GM21529 (cell line): ENCODE results near the gene CTRB1.
"Not testable (repeated sequence)": the region's sequence is repeated elsewhere in the genome, so short reads cannot be mapped to it uniquely, and the experiment has no call there.

Experiments used
- ATAC-seq: cut with Tn5 transposase; IDR thresholded peaks from one replicate; pipeline ENCODE4 v1.9.1; 2021; ENCODE audit not compliant: unreplicated experiment

CTRB1 gene

DNA sequence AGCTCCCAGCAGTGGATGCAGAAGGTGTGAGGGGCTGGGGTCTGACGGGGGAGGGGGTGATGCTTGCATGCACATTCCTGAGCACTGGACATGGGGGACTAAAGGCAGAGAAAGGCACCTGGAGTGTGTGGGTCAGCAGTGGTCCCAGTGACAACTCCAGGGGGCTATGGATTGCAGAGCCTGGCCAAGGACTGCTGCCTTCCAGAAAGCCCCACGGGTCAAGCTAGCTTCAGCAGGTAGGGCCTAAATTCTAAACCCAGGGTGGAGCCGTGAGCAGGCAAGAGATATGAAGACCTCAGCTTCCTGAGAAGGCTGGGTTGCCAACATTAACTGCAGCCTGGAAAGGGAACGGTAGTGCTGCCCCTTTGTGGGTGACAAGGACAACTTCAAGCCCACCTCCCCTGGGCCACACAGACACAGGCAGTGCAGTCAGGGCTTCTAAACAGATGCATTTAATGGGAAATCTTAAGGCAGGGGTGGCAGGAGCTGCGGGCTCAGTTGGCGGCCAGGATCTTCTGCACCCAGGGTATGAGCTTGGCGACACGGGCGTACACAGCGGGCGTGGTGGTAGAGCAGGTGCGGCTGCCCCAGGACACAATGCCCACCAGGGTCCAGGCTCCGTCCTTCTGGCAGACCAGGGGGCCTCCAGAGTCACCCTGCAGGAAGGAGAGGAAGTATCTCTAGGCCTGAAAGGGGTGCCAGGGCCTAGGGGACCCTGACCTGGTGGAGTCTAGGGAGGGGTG lies 14.9 kb upstream of the CTRB1 start:
- no peak for ATAC-seq

DNA sequence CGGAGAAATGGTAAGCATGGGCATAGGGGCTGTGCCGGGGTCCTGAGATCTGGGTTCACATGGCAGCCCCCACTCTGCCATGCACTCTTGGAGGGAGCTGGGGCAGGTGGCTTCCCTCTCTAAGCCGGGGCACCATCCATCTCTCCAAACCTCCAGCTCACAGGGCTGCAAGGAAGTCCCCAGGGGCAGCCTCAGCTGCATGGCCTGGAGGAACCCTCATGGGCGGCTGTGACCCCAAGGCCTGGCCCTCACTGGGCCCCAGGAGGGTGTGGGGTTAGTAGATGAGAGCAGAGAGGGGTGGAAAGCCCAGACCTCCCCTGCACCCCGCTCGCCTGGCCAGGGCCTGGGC lies 14.4 kb upstream of the CTRB1 start:
- no peak for ATAC-seq

DNA sequence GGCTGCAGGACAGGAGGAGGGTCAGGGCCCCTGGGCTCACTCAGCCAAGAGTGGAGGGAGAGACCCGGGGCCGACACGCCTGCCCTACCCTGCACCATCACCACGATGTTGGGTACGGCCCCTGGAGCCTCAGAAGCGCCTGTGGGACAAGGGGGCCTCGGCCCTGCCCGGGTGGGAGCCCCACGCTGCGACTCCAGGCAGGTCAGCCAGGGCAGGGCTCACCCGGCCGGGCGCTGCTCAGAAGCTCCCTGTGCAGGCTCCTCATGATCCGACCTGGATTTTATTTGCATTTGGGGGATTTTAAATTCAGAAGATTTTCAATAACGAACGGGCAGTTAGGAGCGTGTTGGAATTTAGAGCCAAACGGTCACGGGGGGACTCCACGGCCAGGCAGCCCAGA lies 13.9 kb upstream of the CTRB1 start:
- ATAC-seq: not testable (repeated sequence)

- not testable (repeated sequence) for ATAC-seq
These were observed 13.3 kb upstream of the CTRB1 start for GRCh38 chr16:75205438-75205837.

DNA sequence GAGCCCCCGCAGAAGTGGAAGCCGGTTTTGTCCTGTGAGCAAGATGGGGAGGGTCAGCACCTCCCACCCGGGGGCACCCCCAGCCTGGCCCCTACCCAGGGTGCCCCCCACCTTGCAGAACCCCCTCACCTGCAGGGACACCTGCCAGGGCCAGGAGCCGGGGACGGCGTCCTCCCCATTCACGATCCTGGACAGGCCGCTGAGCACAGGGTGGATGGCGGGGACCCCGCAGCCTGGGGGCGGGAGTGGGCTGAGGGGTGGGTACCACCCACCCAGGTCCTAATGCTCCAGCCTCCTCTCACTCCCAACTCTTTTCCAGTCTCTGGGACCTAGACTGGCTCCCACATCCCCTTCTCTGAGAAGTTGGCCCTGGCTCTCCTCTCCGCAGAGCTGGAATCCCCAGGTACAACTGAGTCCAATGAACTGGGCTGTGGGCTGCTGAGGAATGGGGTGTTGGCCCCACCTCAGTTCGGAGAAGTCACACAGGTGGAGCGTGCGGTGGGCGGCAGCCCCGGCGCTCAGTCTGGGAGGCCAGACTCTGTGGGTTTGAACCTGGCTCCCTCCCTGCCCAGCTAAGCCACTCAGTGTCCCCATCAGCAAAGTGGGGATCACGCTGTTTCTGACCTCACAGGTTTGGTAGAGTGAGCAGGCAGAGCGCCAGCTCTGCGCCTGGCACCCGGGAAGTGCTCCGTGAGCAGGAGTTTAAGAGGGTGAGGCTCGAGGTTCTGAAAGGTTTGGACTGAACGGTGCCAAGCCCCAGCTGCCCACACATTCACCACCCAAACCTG lies 12.6 kb upstream of the CTRB1 start:
- peak; percentile 30 for ATAC-seq

DNA sequence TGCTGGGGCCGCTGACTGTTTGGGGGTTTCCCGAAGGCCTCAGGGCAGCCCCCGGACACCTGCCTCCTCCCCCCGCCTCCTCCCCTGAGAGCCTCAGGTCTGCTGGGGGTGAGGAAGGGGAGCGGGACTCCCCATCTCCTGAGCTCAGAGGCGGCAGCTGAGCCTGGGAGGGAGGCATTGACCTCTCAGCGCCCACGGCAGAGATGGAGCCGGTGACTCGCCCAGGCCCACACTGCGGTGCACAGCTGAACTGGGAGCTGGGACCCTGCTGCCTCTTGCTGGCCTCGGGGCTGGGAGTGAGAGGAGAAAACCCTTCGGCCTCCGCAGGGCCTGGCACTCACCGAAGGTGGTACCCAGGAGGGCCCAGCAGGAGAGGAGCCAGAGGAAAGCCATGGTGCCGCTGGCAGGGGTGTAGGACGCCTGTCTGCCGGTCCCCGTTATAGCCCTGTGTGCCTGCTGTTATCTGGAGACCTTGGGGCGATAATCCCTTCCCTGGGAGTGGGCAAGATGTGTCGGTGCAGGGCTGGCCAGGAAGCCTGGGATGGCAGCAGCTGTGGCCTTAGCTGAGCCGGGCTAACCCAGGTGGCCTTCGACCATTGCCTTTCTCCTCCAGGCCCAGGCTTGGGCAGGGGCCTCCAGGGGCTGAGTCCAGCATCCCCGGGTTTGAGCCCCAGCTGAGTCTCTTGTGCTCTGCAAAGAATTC lies 11.9 kb upstream of the CTRB1 start, which contains the start of gene CTRB2:
CTRB2 (minus strand) TSS at position 413 of the 703 bp plus-strand sequence; CDS start at position 393, 20 bp downstream.
- ATAC-seq: peak; percentile 48

GRCh38 chr16:75207831-75208230 lies 11.0 kb upstream of the CTRB1 start:
- ATAC-seq: no peak

- no peak for ATAC-seq
These were observed 10.5 kb upstream of the CTRB1 start for GRCh38 chr16:75208242-75208825.

- no peak for ATAC-seq
These were observed 9.8 kb upstream of the CTRB1 start for GRCh38 chr16:75208861-75209505.

DNA sequence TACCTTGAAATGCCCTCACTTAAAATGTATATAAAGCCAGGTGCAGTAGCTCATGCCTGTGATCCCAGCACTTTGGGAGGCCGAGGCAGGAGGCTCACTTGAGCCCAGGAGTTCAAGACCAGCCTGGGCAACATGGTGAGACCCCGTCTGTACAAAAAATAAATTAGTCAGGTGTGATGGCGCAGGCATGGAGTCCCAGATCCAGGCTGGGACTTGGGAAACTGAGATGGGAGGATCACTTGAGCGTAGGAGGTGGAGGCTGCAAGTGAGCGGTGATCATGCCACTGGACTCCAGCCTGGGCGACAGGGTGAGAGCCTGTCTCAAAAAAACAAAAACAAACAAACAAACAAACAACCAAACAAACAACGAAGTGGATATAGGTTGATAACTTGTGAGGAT lies 9.3 kb upstream of the CTRB1 start:
- ATAC-seq: not testable (repeated sequence)

- ATAC-seq: no peak
These were observed 8.8 kb upstream of the CTRB1 start for GRCh38 chr16:75209944-75210343.

DNA sequence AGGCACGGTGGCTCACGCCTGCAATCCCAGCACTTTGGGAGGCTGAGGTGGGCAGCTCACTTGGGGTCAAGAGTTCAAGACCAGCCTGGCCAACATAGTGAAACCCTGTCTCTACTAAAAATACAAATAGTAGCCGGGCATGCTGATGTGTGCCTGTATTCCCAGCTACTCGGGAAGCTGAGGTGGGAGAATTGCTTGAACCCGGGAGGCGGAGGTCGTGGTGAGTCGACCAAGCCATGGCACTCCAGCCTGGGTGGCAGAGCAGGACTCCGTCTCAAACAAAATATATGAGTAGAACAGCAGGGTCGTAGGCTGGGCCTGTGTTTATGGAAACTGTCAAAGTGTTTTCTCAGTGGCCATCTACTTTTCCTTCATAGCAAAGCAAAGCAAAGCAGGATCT lies 7.5 kb upstream of the CTRB1 start:
- ATAC-seq: not testable (repeated sequence)

- ATAC-seq: no peak
These were observed 2.7 kb upstream of the CTRB1 start for GRCh38 chr16:75216127-75216526.

- ATAC-seq: no peak
These were observed 2.2 kb upstream of the CTRB1 start for GRCh38 chr16:75216576-75216975.

DNA sequence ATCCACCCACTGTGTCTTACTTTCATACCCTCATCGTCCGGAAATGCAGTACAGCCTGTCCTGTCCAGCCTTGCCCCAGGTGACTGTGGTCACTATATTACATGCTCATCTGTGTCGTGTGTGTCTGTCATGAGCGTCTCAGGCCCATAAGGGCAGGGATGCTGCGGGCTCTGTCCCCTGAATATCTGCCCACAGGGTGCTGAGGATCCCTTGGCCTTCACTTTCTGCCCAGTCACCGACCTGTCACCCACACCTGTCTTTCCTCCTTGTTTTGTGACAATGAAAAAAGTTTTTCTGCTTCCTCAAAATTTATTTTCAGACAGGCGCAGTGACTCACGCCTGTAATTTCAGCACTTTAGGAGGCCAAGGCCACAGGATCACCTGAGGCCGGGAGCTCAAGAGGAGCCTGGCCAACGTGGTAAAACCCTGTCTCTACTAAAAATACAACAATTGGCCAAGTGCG lies 1.4 kb upstream of the CTRB1 start:
- ATAC-seq: no peak

DNA sequence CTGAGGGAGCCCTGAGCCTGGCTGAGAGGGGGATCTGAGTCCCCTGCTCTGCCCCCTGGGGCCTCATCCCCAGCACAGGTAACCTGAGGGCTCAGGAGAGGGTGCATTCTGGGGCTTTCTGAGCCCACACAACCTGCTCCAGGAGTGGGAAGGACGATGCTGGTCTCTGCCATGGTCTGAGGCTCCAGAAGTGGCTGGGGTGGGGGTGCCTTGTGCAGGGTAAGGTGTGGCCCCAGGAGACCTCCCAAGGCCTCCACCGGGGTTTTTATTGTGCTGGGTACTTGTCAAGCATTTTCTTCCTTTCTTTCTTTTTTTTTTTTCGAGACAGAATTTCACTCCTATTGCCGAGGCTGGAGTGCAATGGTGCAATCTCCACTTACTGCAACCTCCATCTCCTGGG lies 300 bp downstream of the CTRB1 start:
- ATAC-seq: no peak

DNA sequence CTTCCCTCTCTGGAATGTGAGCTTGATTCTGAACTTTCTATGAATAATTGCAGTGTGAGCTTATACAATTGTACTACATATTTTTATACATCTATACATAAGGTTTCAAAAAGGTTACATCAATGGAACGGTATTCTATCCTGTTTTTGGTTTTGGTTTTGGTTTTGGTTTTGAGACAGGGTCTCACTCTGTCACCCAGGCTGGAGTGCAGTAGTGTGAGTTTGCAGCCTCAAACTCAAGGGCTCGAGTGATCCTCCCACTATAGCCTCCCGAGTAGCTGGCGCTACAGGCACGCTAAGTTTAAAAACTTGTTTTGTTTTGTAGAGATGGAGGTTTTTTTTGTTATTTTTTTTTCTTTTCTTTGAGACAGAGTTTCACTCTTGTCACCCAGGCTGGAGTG lies 1.1 kb downstream of the CTRB1 start:
- ATAC-seq: no peak

DNA sequence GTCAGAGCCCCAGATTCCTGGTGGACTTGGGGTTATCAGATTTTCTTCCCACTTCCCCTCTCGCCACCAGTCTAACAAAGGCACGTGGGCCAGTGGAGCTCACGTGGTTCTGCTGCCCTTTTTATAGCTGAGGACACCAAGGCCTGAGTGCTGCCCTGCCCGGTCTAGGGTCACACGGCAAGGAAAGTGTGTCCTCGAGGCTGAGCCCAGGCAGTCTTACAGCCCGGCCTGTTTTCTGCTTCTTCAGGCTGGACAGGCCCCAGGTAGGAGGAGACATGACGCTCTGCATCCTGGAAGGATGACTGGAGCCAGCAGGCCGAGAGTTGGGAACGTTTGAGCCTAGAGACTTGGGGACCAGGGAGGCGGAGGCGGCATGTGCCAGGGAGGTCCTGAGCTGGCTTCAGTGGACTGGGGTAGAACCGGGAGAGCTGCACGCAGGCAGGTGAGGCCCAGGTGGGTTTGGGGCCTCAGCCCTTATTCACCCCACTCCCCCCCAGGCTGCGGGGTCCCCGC lies 3.5 kb downstream of the CTRB1 start:
- no peak for ATAC-seq

- not testable (repeated sequence) for ATAC-seq
These were observed 4.3 kb downstream of the CTRB1 start for GRCh38 chr16:75223129-75223528.

DNA sequence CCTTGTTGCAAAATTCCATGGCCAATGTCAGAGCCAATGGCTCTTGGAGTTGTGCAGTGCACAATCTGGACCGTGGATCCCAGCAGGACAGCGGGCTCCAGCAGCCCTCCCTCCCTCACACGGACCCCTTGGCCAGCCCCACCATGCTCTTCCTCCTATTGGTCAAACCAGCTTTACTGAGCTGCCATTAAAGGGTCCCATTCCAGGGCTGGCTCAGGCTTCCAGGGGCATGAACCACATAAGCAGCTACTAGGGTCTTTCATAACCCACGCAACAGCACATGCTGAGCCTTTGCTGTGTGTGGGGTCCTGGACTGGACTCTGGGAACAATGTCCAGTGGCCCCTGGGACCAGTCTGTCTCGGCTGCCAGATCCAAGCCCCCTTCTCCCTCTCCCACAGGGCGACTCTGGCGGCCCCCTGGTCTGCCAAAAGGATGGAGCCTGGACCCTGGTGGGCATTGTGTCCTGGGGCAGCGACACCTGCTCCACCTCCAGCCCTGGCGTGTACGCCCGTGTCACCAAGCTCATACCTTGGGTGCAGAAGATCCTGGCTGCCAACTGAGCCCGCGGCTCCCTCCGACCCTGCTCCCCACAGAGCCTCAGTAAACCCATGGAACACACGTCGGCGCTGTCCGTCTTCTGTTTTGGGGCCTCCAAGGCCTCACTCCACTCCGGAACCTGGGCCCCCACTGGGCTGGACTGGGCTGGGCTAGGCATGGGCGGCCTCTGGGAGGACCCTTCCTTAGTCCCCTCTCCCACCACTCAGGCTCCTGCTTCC lies 5.7 kb downstream of the CTRB1 start:
- ATAC-seq: no peak
